CD8-positive, alpha-beta memory T cell (primary cell): ENCODE results near the gene AHCYL2. TPM values are rescaled to one million over a fixed set of nuclear protein-coding genes. Genes with fewer than 3 reads are reported as not detected.

Source experiments
- CTCF ChIA-PET: fragments of 350-600 bp; sonication (Branson Sonifier 250); formaldehyde crosslinking; loops from one replicate; lab custom pipeline; 2021; ENCODE audit warnings: antibody characterized with exemption; lab: Charles Lee
- POLR2A ChIA-PET: fragments of 350-600 bp; sonication (Branson Sonifier 250); formaldehyde crosslinking; loops from one replicate; lab custom pipeline; 2021; ENCODE audit warnings: antibody characterized with exemption; lab: Charles Lee
- DNase-seq, 5 donors: peaks; one replicate each; pipeline versions ENCODE4 v3.0.0 to v3.0.0-alpha.2; 2020 to 2022; ENCODE audit warnings: mixed read lengths in 1 of 5
- H3K27ac ChIP-seq: one replicate; pipeline ENCODE4 v1.7.0; 2013; ENCODE audit warnings: low read depth, mild to moderate bottlenecking, low read length, moderate library complexity
- H3K27me3 ChIP-seq: 2 replicates; pipeline ENCODE4 v1.7.0; 2013; ENCODE audit warnings: low read length, mild to moderate bottlenecking; ENCODE audit not compliant: insufficient read depth, poor library complexity, severe bottlenecking
- H3K36me3 ChIP-seq: 2 replicates; pipeline ENCODE4 v1.7.0; 2013; ENCODE audit warnings: mild to moderate bottlenecking, low read length, moderate library complexity; ENCODE audit not compliant: insufficient read depth
- H3K4me1 ChIP-seq: 2 replicates; pipeline ENCODE4 v1.7.0; 2013; ENCODE audit warnings: mild to moderate bottlenecking, low read length, moderate library complexity; ENCODE audit not compliant: insufficient read depth
- H3K4me3 ChIP-seq: 2 replicates; pipeline ENCODE4 v1.7.0; 2013; ENCODE audit warnings: mild to moderate bottlenecking, low read length
- H3K9me3 ChIP-seq: 2 replicates; pipeline ENCODE4 v1.7.0; 2013; ENCODE audit warnings: mild to moderate bottlenecking, low read length
- H3K27ac Mint-ChIP-seq, 8 donors: one replicate each; pipeline ENCODE4 v1.8.0; 2020 to 2021; ENCODE audit warnings: mixed read lengths in 8 of 8, mild to moderate bottlenecking in 6 of 8, inconsistent platforms in 3 of 8, moderate library complexity in 3 of 8
- H3K27me3 Mint-ChIP-seq, 2 donors: one replicate each; pipeline ENCODE4 v1.8.0; 2020 to 2021; ENCODE audit warnings: mixed read lengths in 2 of 2, mild to moderate bottlenecking in 1 of 2, moderate library complexity in 1 of 2
- H3K36me3 Mint-ChIP-seq, 3 donors: one replicate each; pipeline ENCODE4 v1.8.0; 2020 to 2021; ENCODE audit warnings: mixed read lengths in 3 of 3, inconsistent platforms in 1 of 3, mild to moderate bottlenecking in 1 of 3
- H3K4me1 Mint-ChIP-seq, 3 donors: one replicate each; pipeline ENCODE4 v1.8.0; 2020 to 2021; ENCODE audit warnings: mixed read lengths in 3 of 3, inconsistent platforms in 1 of 3, mild to moderate bottlenecking in 1 of 3
- H3K4me3 Mint-ChIP-seq, 7 donors: one replicate each; pipeline ENCODE4 v1.8.0; 2020 to 2021; ENCODE audit warnings: mixed read lengths in 7 of 7, mild to moderate bottlenecking in 6 of 7, moderate library complexity in 4 of 7, inconsistent platforms in 2 of 7
- H3K9me3 Mint-ChIP-seq, 5 donors: one replicate each; pipeline ENCODE4 v1.8.0; 2020 to 2022; ENCODE audit warnings: mixed read lengths in 5 of 5, mild to moderate bottlenecking in 3 of 5, moderate library complexity in 2 of 5, inconsistent platforms in 1 of 5
- polyA plus RNA-seq: library from polyadenylated mRNA; unstranded; fragments of 300-500 nt; fragmentation: Illumina TruSeq; gene quantifications from one replicate; pipeline ENCODE4 v1.2.3, GENCODE V29; 2021
- total RNA-seq, 2 experiments: library from RNA; stranded (reverse); gene quantifications; one replicate each; pipeline ENCODE4 v1.2.3, GENCODE V29; 2021

AHCYL2 gene
- total and polyA plus RNA-seq, 3 experiments from 2014 or later: 8.1 to 8.4 (median 8.2) TPM

DNA sequence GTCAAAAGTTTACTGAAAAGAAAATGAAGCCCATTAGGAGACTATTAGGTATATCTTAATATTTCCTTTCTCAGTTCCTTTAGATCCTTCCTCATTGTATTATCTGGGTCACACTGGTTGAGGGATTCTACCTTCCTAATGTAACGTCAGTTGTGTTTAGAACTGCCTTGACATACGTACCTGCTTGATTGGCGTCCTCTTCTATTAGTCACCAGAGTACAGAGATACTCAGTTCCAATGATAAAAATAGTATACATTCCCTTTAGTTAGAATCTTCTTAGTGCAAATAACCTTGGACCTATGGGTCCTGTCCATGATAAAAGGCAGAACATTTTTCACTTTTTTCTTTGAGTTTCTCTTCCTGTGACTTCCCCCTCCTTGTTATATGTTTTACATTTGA, 45.2 kb downstream of the AHCYL2 start:
- peaks cover 3 to 5% (median 3%) of the 10 kb centered on the region in 3 donors for H3K4me1 Mint-ChIP-seq
- Histone ChIP-seq H3K27me3 (no peaks in the 10 kb centered on the region), H3K36me3 (no peaks in the 10 kb centered on the region), H3K27ac (no peak overlapping the region), H3K9me3 (no peaks in the 10 kb centered on the region), H3K4me3 (no peak overlapping the region), H3K4me1 (no peaks in the 10 kb centered on the region)
- ChIA-PET CTCF (interaction anchor here (1.1 to 7.6 kb wide), 8 partner anchors 8 to 110 kb away, joined by 3 to 178 read pairs (median 6); partner anchors contain the start of gene AHCYL2), POLR2A (no interaction called here)
- H3K4me3 Mint-ChIP-seq: no peak overlapping the region
- H3K27ac Mint-ChIP-seq: no peak overlapping the region
- no peak for DNase-seq
- no peaks in the 10 kb centered on the region for H3K9me3 Mint-ChIP-seq
- H3K36me3 Mint-ChIP-seq: peaks cover 0 to 8% (median 4%) of the 10 kb centered on the region in 3 donors
- H3K27me3 Mint-ChIP-seq: no peaks in the 10 kb centered on the region

- Histone ChIP-seq H3K4me1 (no peaks in the 10 kb centered on the region), H3K4me3 (no peak overlapping the region), H3K9me3 (no peaks in the 10 kb centered on the region), H3K27me3 (no peaks in the 10 kb centered on the region), H3K27ac (no peak overlapping the region), H3K36me3 (no peaks in the 10 kb centered on the region)
- Mint-ChIP-seq H3K27me3 (no peaks in the 10 kb centered on the region), H3K9me3 (no peaks in the 10 kb centered on the region), H3K27ac (peak overlapping the region in 3 of 8 donors; percentile 26 to 81 (median 71)), H3K4me1 (peaks cover 3 to 5% (median 3%) of the 10 kb centered on the region in 3 donors), H3K36me3 (peaks cover 0 to 8% (median 4%) of the 10 kb centered on the region in 3 donors), H3K4me3 (peak overlapping the region in 3 of 7 donors; percentile 53 to 62 (median 57))
- POLR2A ChIA-PET: interaction anchor here (1.1 kb wide), 1 partner anchor 47 kb away, joined by 7 read pairs; the partner anchor contains the start of gene AHCYL2
- DNase-seq: peak; percentile 35 to 74 (median 58)
- CTCF ChIA-PET: interaction anchor here (0.7 to 7.6 kb wide), 16 partner anchors 9 to 112 kb away, joined by 3 to 178 read pairs (median 6); partner anchors contain the start of genes AHCYL2 and SMO
Observed at GRCh38 chr7:129271500-129272355, 46.9 kb downstream of the AHCYL2 start.

DNA sequence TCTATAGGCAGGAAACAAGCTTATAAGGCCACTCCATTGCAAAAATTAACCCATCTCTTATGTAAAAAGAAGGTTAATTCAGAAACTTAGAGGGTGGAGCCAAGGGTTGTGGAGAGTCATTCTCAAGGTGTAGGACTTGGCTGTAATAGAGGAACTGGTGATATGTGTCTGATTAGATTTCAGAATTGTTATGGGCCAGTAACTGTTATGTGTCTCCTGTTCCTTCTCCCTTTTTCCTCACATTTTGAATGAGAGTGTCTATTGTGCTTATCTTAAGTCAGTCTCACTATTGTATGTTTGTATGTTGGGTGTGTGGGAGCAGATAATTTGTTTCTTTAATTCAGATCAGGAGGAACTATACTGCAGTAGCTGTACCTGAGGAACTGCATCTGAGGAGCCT, 49.1 kb downstream of the AHCYL2 start:
- Mint-ChIP-seq H3K4me1 (peaks cover 3 to 5% (median 3%) of the 10 kb centered on the region in 3 donors), H3K27ac (no peak overlapping the region), H3K27me3 (no peaks in the 10 kb centered on the region), H3K9me3 (no peaks in the 10 kb centered on the region), H3K36me3 (peaks cover 0 to 9% (median 4%) of the 10 kb centered on the region in 3 donors), H3K4me3 (no peak overlapping the region)
- CTCF ChIA-PET: interaction anchor here (1.4 to 7.6 kb wide), 2 partner anchors 52 to 64 kb away, joined by 4 to 178 read pairs; partner anchors contain the start of gene AHCYL2
- no peaks in the 10 kb centered on the region for H3K4me1 ChIP-seq
- no peak overlapping the region for H3K4me3 ChIP-seq
- H3K36me3 ChIP-seq: no peaks in the 10 kb centered on the region
- DNase-seq: no peak
- POLR2A ChIA-PET: no interaction called here
- no peaks in the 10 kb centered on the region for H3K27me3 ChIP-seq
- no peak overlapping the region for H3K27ac ChIP-seq
- no peaks in the 10 kb centered on the region for H3K9me3 ChIP-seq

DNA sequence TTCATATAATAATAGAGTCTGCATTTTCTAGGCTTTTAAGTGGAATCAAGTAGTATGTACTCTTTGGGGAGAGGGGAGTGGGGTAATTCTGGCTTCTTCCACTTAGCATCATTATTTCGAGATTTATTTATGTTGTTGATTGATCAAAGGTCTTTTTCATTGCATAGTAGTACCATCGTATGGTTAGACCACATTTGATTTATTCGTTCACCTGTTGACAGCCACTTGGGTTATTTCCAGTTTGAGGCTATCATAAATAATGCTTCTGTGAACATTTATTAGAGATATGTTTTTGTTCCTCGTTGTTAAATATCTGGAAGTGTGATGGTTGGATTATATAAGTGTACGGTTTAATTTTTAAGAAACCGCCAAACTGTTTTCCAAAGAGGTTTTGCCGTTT, 52.8 kb downstream of the AHCYL2 start:
- Histone ChIP-seq H3K36me3 (no peaks in the 10 kb centered on the region), H3K4me1 (no peaks in the 10 kb centered on the region), H3K9me3 (no peaks in the 10 kb centered on the region), H3K27ac (no peak overlapping the region), H3K27me3 (no peaks in the 10 kb centered on the region), H3K4me3 (no peak overlapping the region)
- POLR2A ChIA-PET: no interaction called here
- Mint-ChIP-seq H3K4me1 (peaks cover 0 to 5% (median 0%) of the 10 kb centered on the region in 3 donors), H3K27me3 (no peaks in the 10 kb centered on the region), H3K9me3 (no peaks in the 10 kb centered on the region), H3K36me3 (peaks cover 0 to 14% (median 4%) of the 10 kb centered on the region in 3 donors), H3K27ac (no peak overlapping the region), H3K4me3 (no peak overlapping the region)
- CTCF ChIA-PET: no interaction called here
- DNase-seq: no peak

- ChIA-PET CTCF (interaction anchor here (1.0 to 1.3 kb wide), 2 partner anchors 38 to 60 kb away, joined by 4 to 7 read pairs; no protein-coding TSS in a partner anchor), POLR2A (interaction anchor here (0.7 kb wide), 1 partner anchor 184 kb away, joined by 3 read pairs; no protein-coding TSS in a partner anchor)
- Histone ChIP-seq H3K27ac (no peak overlapping the region), H3K4me1 (no peaks in the 10 kb centered on the region), H3K9me3 (no peaks in the 10 kb centered on the region), H3K27me3 (no peaks in the 10 kb centered on the region), H3K36me3 (no peaks in the 10 kb centered on the region), H3K4me3 (no peak overlapping the region)
- Mint-ChIP-seq H3K4me3 (no peak overlapping the region), H3K9me3 (no peaks in the 10 kb centered on the region), H3K27ac (no peak overlapping the region), H3K27me3 (no peaks in the 10 kb centered on the region), H3K36me3 (peaks cover 0 to 15% (median 4%) of the 10 kb centered on the region in 3 donors), H3K4me1 (peaks cover 0 to 5% (median 0%) of the 10 kb centered on the region in 3 donors)
- DNase-seq: no peak
Observed at GRCh38 chr7:129278688-129279087, 53.9 kb downstream of the AHCYL2 start.

DNA sequence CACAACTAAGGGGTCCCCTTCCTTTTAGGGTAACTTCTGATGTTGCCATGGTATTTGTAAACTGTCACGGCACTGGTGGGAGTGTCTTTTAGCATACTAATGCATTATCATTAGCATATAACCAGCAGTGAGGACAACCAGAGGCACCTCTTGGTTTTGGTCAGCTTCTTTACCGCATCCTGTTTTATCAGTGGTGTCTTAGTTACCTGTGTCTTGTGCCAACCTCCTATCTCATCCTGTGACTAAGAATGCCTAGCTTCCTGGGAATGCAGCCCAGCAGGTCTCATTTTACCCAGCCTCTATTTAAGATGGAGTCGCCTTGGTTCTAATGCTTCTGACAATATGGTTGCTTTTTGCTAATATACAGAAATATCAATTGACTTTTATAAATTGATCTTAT, 54.9 kb downstream of the AHCYL2 start:
- Mint-ChIP-seq H3K4me1 (peaks cover 0 to 5% (median 0%) of the 10 kb centered on the region in 3 donors), H3K4me3 (no peak overlapping the region), H3K27me3 (no peaks in the 10 kb centered on the region), H3K27ac (no peak overlapping the region), H3K9me3 (no peaks in the 10 kb centered on the region), H3K36me3 (peaks cover 0 to 8% (median 0%) of the 10 kb centered on the region in 3 donors)
- Histone ChIP-seq H3K9me3 (no peaks in the 10 kb centered on the region), H3K36me3 (no peaks in the 10 kb centered on the region), H3K4me3 (no peak overlapping the region), H3K27ac (no peak overlapping the region), H3K4me1 (no peaks in the 10 kb centered on the region), H3K27me3 (no peaks in the 10 kb centered on the region)
- CTCF ChIA-PET: interaction anchor here (1.0 to 3.8 kb wide), 2 partner anchors 8 to 61 kb away, joined by 4 to 12 read pairs; no protein-coding TSS in a partner anchor
- no peak for DNase-seq
- POLR2A ChIA-PET: no interaction called here

DNA sequence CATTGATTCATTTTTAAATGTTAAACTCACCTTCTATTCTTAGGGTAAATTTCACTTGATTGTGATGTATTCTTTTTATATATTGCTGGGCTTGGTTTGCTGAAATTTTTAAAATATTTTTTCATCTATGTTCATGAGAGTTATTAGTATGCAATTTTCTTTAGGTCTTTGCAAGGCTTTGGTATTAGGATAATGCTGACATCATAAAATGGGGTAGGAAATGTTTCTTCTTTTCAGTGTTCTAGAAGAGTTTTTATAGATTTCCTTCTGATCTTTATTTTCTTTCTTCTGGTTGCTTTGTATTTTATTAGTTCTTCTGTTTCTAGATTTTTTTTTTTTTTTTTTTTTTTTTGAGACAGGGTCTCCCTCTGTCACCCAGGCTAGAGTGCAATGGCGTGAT, 56.3 kb downstream of the AHCYL2 start:
- Mint-ChIP-seq H3K27ac (no peak overlapping the region), H3K27me3 (no peaks in the 10 kb centered on the region), H3K36me3 (peaks cover 0 to 8% (median 0%) of the 10 kb centered on the region in 3 donors), H3K4me1 (peaks cover 0 to 5% (median 0%) of the 10 kb centered on the region in 3 donors), H3K9me3 (no peaks in the 10 kb centered on the region), H3K4me3 (no peak overlapping the region)
- H3K36me3 ChIP-seq: no peaks in the 10 kb centered on the region
- H3K27ac ChIP-seq: no peak overlapping the region
- no peaks in the 10 kb centered on the region for H3K4me1 ChIP-seq
- CTCF ChIA-PET: interaction anchor here (1.6 to 3.8 kb wide), 2 partner anchors 10 to 63 kb away, joined by 5 to 12 read pairs; no protein-coding TSS in a partner anchor
- H3K27me3 ChIP-seq: no peaks in the 10 kb centered on the region
- POLR2A ChIA-PET: no interaction called here
- no peak for DNase-seq
- no peaks in the 10 kb centered on the region for H3K9me3 ChIP-seq
- no peak overlapping the region for H3K4me3 ChIP-seq
